ENCODE results near the gene IGFBP5. TPM values are rescaled to one million over a fixed set of nuclear protein-coding genes. Genes with fewer than 3 reads are reported as not detected.
A peak's percentile ranks its signal among the peaks of the same experiment; 100 is the strongest.

The IGFBP5 gene
- total and polyA plus RNA-seq, 2 donors (not counting 1 experiment from before 2014, with no cell fraction given): not detected

DNA sequence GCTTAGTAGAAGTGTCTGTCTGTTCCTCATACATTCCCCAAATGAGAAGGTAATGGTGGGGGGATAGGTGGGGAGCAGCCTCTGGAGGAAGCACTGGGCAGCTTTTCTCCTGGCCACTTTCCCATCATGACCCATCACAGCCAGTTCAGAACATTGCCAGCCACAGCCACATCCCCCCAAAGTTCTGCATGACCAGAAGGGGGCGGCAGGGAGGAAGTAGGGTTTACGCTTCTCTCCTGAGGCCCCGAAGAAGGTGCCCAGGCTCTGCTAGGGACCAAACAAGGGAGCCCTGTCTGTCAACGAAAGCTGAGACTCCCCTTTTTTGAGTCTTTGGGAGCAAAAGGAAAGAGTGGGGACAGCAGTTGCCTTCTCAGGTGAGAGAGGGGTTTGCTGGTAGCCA, 7.7 kb downstream of the IGFBP5 start:
- Mint-ChIP-seq H3K9me3 (ENCODE audit: insufficient read depth) (no peaks in the 10 kb centered on the region), H3K4me1 (peaks cover 13% of the 10 kb centered on the region), H3K27ac (no peak overlapping the region), H3K27me3 (peaks cover 61% of the 10 kb centered on the region), H3K4me3 (no peak overlapping the region)
- Histone ChIP-seq H3K4me1 (ENCODE audit: control insufficient read depth in 2 of 2, insufficient read depth in 2 of 2, low read length in 2 of 2) (peaks cover 9 to 13% of the 10 kb centered on the region in 2 donors), H3K79me2 (ENCODE audit: control insufficient read depth, insufficient read depth, low read length) (no peaks in the 10 kb centered on the region), H3K36me3 (replicated peaks in 1 of 2; ENCODE audit: control extremely low read depth in 1 of 2, control insufficient read depth in 1 of 2, extremely low read depth in 1 of 2, insufficient read depth in 2 of 2, low read length in 1 of 2) (no peaks in the 10 kb centered on the region), H3K27ac (ENCODE audit: low read length in 2 of 2) (no peak overlapping the region), H3K9ac (ENCODE audit: low read length) (no peak overlapping the region), H3K4me3 (ENCODE audit: control extremely low read depth in 1 of 5, extremely low read depth in 1 of 5, insufficient read depth in 1 of 5, low read depth in 2 of 5, low read length in 4 of 5) (no peak overlapping the region), H4K20me1 (ENCODE audit: control insufficient read depth, insufficient read depth, low read length, poor library complexity, severe bottlenecking) (no peaks in the 10 kb centered on the region), H3K27me3 (replicated peaks in 1 of 4; ENCODE audit: control extremely low read depth in 1 of 4, control insufficient read depth in 3 of 4, insufficient read depth in 4 of 4, low read length in 3 of 4) (peaks cover 0 to 51% (median 22%) of the 10 kb centered on the region in 4 experiments), H3K4me2 (replicated peaks; ENCODE audit: low read depth, low read length, poor library complexity, severe bottlenecking) (no peak overlapping the region), H2AFZ (ENCODE audit: insufficient read depth, low read depth, low read length, poor library complexity, severe bottlenecking) (no peak overlapping the region), H3K9me3 (ENCODE audit: control extremely low read depth in 1 of 3, control insufficient read depth in 2 of 3, insufficient read depth in 1 of 3, low read length in 2 of 3) (peaks cover 0 to 3% (median 0%) of the 10 kb centered on the region in 3 donors)
- TF ChIP-seq, protein P1, sequence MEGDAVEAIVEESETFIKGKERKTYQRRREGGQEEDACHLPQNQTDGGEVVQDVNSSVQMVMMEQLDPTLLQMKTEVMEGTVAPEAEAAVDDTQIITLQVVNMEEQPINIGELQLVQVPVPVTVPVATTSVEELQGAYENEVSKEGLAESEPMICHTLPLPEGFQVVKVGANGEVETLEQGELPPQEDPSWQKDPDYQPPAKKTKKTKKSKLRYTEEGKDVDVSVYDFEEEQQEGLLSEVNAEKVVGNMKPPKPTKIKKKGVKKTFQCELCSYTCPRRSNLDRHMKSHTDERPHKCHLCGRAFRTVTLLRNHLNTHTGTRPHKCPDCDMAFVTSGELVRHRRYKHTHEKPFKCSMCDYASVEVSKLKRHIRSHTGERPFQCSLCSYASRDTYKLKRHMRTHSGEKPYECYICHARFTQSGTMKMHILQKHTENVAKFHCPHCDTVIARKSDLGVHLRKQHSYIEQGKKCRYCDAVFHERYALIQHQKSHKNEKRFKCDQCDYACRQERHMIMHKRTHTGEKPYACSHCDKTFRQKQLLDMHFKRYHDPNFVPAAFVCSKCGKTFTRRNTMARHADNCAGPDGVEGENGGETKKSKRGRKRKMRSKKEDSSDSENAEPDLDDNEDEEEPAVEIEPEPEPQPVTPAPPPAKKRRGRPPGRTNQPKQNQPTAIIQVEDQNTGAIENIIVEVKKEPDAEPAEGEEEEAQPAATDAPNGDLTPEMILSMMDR (IDR thresholded peaks at IDR 0.05): peak; percentile 12
- no peak for TF ChIP-seq EZH2 (IDR thresholded peaks at IDR 0.05; ENCODE audit: borderline replicate concordance, insufficient read depth, low read depth, low read length, poor library complexity, severe bottlenecking)
- intact Hi-C loops (cut with micrococcal nuclease): no loop called here
- CTCF ChIA-PET: interaction anchor here (1.2 kb wide), 1 partner anchor 1028 kb away, joined by 3 read pairs; no protein-coding TSS in a partner anchor
- DNase-seq (no peak), ATAC-seq (ENCODE audit: low read depth) (no peak)
- WGBS (ENCODE audit: insufficient coverage): 25% methylated on average over 3 of the region's 4 CpGs
- POLR2A ChIA-PET: no interaction called here

DNA sequence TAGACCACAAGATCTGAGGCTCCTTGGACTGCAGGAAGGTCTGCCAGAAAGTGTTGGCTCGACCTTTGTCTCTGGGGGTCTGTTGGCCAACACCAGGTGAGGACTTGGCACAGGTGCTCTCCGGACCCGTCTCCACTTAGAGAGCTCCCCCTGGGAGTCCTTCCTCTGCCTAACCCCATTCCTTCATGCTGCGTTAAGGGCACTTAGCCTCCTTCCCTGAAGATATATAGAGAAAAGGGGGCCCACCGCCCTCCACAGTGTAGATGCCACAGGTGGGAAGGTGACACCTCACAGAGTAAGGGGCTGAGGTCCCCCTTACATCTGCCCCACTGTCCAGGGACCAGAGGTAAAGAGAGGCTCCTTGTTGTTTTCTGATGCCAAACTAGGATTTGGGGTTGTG, 8.2 kb downstream of the IGFBP5 start:
- Histone ChIP-seq H3K4me1 (ENCODE audit: control insufficient read depth in 2 of 2, insufficient read depth in 2 of 2, low read length in 2 of 2) (peaks cover 4 to 7% of the 10 kb centered on the region in 2 donors), H3K27me3 (replicated peaks in 1 of 4; ENCODE audit: control extremely low read depth in 1 of 4, control insufficient read depth in 3 of 4, insufficient read depth in 4 of 4, low read length in 3 of 4) (peaks cover 0 to 46% (median 19%) of the 10 kb centered on the region in 4 experiments), H3K9ac (ENCODE audit: low read length) (no peak overlapping the region), H3K9me3 (ENCODE audit: control extremely low read depth in 1 of 3, control insufficient read depth in 2 of 3, insufficient read depth in 1 of 3, low read length in 2 of 3) (no peaks in the 10 kb centered on the region), H3K4me3 (ENCODE audit: control extremely low read depth in 1 of 5, extremely low read depth in 1 of 5, insufficient read depth in 1 of 5, low read depth in 2 of 5, low read length in 4 of 5) (no peak overlapping the region), H4K20me1 (ENCODE audit: control insufficient read depth, insufficient read depth, low read length, poor library complexity, severe bottlenecking) (no peaks in the 10 kb centered on the region), H3K4me2 (replicated peaks; ENCODE audit: low read depth, low read length, poor library complexity, severe bottlenecking) (no peak overlapping the region), H3K27ac (ENCODE audit: low read length in 2 of 2) (no peak overlapping the region), H2AFZ (ENCODE audit: insufficient read depth, low read depth, low read length, poor library complexity, severe bottlenecking) (no peak overlapping the region), H3K36me3 (replicated peaks in 1 of 2; ENCODE audit: control extremely low read depth in 1 of 2, control insufficient read depth in 1 of 2, extremely low read depth in 1 of 2, insufficient read depth in 2 of 2, low read length in 1 of 2) (no peaks in the 10 kb centered on the region), H3K79me2 (ENCODE audit: control insufficient read depth, insufficient read depth, low read length) (no peaks in the 10 kb centered on the region)
- TF ChIP-seq, protein P1 (IDR thresholded peaks at IDR 0.05): no peak
- no peak for TF ChIP-seq EZH2 (IDR thresholded peaks at IDR 0.05; ENCODE audit: borderline replicate concordance, insufficient read depth, low read depth, low read length, poor library complexity, severe bottlenecking)
- ATAC-seq (ENCODE audit: low read depth): no peak
- Mint-ChIP-seq H3K27ac (no peak overlapping the region), H3K9me3 (ENCODE audit: insufficient read depth) (no peaks in the 10 kb centered on the region), H3K4me3 (no peak overlapping the region), H3K27me3 (peaks cover 59% of the 10 kb centered on the region), H3K4me1 (peaks cover 8% of the 10 kb centered on the region)
- WGBS (ENCODE audit: insufficient coverage): 29% methylated on average over 1 of the region's 5 CpGs
- DNase-seq: no peak
- intact Hi-C loops (cut with micrococcal nuclease): no loop called here
- ChIA-PET CTCF (interaction anchor here (1.2 kb wide), 1 partner anchor 1029 kb away, joined by 3 read pairs; no protein-coding TSS in a partner anchor), POLR2A (no interaction called here)

Measured in B cell (primary cell).